Measurements from ENCODE around the gene QKI.
A peak's percentile ranks its signal among the peaks of the same experiment; 100 is the strongest.
"Not testable (repeated sequence)": the region's sequence is repeated elsewhere in the genome, so short reads cannot be mapped to it uniquely, and the experiment has no call there.

Gene QKI

GRCh38 chr6:163415620-163416556 lies 1.4 kb downstream of the QKI start:
- no peak for DNase-seq

DNA sequence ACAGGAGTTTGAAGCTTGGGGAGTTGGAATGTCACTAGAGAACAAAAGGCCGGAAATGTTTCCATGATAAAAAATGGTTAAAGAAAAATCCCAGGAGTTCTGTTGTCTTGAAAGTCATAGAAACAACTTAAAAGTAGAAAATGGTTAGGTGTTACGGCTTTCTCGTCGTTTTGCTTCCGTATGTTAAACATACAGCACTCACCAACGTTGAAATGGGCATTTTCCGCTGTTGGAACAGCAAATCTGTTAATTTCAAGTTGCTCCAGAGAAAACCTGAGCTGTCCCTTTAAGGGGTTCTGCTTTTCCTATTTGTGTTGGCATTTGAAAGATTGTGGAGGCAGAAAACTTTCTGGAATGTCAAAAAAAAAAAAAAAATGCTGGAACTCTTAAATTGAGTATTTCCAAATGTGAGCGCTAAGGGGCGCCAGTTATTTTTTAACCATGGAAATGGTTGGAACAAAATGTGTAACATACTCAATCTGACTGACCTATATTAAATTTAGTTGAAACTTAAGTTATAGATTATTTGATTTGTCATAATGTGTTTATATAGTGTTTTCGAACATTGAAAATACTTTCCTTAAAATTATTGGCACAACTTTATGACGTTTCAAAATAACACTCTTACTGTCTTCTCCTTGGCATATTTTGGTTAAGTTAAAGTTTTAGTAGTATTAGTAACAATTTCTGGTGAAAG lies 2.2 kb downstream of the QKI start:
- DNase-seq = peak; percentile 30

DNA sequence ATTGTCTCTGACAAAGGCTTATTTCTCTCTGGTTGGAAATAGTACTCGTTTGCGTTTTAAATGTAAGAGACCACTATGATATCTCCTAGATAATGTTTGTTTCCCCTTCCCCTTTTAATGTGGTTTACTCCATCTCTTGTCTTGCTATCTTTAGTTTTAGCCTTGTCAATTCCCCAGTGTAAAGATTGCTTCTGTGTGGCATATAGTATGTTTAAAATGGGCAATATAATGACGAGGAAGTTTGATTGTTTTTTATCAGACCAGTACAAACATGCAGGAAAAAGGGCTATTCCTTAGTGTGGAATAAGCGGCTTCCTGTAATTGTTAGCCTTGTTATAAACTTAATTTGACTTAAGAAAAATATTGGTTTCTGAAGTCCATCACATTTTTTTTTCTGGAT lies 3.1 kb downstream of the QKI start:
- DNase-seq = no peak

- no peak for DNase-seq
These were observed 4.0 kb downstream of the QKI start for GRCh38 chr6:163418311-163419029.

DNA sequence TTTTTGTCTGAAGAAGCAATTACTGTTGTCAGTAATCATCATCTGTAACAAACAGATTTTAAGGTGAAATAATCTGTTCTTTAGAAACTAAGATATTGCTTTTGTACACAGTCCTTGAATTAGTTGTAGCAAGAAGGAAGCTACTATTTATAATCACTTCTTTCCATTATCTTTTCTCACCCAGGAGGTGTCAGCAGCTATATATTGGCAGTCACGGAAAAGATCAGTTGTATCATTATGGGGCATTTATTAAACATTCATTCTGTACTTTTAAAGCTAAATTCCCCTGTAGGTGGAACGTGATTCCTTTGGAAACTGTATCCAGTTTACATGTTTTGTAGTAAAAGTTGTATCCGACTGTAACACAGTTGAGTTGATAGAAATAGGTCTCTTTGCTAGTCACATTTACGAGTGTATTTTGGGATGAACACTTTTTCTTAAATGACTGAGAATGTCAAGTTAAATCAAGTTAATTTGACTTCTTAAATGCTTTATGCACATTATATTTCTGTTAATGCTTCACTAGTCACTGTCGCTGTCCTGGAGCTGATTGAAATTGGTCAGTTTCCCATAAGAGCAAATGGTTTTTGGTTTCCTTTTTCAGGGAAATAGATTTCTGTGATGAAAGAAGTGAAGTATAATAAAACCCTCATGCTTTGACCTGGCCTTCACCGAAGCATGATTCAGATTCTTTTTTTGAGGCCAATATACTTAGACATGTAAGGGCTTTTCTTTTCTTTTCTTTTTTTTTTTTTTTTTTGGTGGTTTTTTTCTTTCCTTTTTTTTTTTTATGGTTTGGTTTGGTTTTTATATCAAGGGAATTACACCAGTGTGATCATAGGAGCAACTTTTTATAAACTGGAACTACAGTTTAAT lies 5.1 kb downstream of the QKI start:
- DNase-seq = no peak

GRCh38 chr6:163420289-163420614 lies 5.7 kb downstream of the QKI start:
- no peak for DNase-seq

GRCh38 chr6:163422550-163422949 lies 8.0 kb downstream of the QKI start:
- no peak for DNase-seq

GRCh38 chr6:163423696-163424095 lies 9.2 kb downstream of the QKI start:
- DNase-seq = no peak

DNA sequence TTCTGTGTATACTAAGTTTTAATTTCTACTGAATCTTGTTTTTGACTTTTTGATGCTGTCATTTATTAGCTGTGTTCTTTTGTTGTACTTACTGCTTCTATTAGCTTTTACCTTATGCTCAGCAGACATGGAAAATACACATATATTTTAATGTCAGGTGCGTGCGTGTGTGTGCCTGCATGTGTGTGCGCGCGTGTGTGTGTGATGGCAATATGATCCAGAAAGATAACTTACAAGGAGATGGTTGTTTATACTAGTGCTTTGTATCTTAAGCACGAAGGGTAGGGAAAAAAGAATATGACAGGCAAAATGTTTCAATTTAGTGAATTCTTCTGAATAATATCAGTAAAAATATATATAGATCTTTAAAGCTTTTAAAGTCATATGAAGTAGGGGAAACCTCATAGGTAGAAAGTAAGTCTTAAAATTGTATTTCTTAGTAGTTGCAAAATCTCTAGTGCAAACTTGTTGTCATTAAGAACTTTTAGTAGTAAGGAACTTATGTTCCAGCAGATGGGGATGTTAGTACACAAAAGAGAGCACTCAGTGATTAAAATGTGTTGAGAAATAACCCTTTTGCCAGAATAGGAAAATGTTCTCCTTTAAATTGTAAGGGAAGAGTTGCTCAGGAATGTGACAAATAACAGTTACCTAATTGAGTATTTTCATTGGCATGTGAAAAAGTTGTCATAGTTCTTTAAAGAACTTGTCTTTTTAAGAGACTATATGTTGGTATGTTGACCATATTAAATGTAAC lies 13.2 kb downstream of the QKI start:
- DNase-seq = peak; percentile 10

DNA sequence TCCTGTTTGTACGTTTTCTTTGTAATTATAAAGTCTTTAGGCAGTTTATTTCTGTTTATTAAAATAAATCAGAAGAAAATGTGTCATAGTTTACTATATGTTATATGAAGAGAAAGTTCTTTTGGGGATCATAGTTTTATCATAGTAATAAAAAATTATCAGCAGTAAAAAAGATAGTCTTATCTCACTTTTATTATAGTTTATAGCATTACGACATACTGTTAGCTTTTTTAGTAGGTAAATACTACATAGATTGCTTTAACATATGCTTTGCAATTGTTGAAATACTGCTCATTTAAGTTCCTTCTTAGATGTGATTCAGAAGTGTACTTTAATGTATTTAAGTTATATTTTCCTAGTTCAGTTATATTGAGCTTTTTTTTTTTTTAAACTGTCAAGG lies 13.9 kb downstream of the QKI start:
- DNase-seq = no peak

DNA sequence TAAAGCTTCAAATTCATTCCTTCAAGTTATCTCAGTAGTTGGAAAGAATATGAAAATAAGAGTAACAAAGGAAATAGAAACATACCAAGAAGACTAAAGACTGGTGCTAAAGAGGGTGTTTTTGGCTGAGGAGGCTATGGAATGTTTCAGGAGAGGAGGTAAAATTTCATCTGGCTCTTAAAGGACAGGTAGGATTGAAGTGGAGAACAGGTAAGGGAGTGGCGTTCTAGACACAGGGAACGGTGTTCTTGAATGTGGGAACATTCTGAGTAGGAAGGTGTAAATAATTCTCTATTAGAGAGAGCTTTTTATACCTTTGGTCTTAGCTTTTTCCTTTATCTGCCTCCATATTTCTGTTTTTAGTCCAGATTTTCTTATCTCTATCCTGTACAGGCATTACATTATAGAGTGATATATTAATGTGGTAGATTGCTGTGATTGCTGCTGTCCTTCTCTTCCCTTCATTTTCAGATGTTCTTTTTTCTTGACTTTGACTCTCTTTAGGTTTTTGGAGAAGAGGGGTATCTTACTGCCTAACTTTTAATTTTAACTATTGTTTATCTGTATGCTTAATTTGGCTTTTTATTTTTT lies 15.4 kb downstream of the QKI start:
- DNase-seq = no peak

- no peak for DNase-seq
These were observed 17.8 kb downstream of the QKI start for GRCh38 chr6:163432300-163432699.

- not testable (repeated sequence) for DNase-seq
These were observed 19.0 kb downstream of the QKI start for GRCh38 chr6:163433486-163433885.

GRCh38 chr6:163435023-163435422 lies 20.5 kb downstream of the QKI start:
- DNase-seq = no peak

- no peak for DNase-seq
These were observed 22.3 kb downstream of the QKI start for GRCh38 chr6:163436843-163437242.

DNA sequence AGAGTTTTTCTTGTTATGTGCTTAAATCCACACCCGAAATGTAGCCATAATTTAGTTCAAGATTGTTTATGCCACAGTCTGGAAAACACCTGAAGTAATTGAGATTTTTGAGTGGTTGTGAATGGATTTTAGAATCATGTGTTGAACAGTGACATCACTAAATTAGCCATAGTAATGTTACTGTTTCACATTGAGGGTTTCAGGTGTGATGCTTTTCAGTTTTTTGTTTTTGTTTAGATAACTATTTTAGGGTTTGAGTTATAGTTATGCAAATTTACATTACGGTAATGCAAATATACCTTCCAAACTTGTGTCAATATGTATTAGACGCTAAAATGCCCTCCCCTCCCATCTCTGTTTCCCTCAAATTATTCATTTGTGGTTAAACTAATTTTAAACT lies 22.9 kb downstream of the QKI start:
- no peak for DNase-seq

DNA sequence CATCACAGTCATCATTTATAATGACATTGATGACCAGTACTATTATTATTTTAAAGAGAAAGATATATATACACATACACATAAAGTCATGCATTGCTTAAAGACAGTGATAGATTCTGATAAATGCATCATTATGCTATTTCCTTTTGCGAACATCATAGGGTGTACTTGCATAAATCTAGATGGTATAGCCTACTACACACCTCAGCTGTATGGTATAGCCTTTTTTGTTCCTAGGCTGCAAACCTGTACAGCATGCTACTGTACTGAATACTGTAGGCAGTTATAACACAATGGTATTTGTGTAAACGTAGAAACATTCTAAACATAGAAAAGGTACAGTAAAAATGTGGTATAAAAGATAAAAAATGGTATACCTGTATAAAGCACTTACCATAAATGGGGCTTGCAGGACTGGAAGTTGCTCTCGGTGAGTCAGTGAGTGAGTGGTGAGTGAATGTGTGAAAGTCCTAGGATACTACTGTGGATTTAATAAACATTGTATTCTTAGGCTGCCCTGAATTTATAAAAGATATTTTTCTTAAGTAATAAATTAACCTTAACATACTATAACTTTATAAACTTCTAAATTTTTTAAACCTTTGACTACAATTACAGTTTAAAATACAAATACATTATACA lies 23.9 kb downstream of the QKI start:
- no peak for DNase-seq

- no peak for DNase-seq
These were observed 24.4 kb downstream of the QKI start for GRCh38 chr6:163438940-163439335.

- not testable (repeated sequence) for DNase-seq
These were observed 24.9 kb downstream of the QKI start for GRCh38 chr6:163439390-163439789.

DNA sequence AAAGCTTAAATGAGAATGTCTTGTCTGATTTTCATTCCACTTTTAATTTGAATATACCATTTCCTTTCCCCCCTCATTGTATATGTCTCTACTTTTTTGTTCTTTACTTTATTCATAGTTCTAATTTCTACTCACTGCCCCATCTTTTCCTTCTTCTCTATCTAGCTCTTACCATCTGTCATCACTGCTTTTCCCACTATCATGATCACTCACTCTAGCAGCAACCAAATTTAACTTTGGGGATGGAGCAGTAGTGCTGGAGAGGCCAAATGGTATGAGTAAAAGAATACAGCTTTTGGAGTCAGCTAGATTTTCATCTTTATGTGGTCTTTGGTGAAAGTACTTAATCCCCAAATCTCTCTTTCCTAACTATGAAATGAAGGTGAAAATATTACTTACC lies 25.5 kb downstream of the QKI start:
- no peak for DNase-seq

DNA sequence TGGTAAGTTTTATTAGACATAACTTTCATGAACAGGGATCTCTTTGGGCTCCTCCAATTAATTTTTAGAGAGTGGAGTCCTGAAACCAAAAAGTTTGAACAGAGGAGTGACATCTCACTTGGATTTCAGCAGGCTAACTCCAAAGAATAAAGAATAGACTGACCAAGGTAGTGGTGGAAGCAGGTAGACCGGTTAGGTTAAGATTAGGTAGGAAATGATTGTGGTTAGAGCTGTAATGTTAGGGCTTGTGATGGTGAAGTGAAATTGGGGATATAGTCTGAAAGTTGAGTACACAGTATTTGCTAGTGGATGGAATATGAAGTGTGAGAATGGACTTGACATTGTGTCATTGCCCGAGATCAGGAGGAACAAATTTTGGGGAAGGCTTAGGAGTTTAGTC lies 27.8 kb downstream of the QKI start:
- DNase-seq = no peak
